ENCODE results near the gene PEAK1. TPM values are rescaled to one million over a fixed set of nuclear protein-coding genes. Genes with fewer than 3 reads are reported as not detected.

Gene PEAK1
- total and polyA plus RNA-seq, 10 of the 15 experiments (the other 5 are each of a cell fraction or from before 2014, with no cell fraction given): 0.62 to 24.2 (median 11.2) TPM

- TF ChIP-seq RAD51 (IDR thresholded peaks at IDR 0.05) (peak; percentile 28; the same call in 1 of the 2 replicates), TAF1 (IDR thresholded peaks at IDR 0.05; ENCODE audit: borderline replicate concordance, low read depth, low read length) (0 out of 2 replicates have a peak, but pooled peaks have one; percentile 21), RELB (IDR thresholded peaks at IDR 0.05; ENCODE audit: low read depth) (peak; percentile 82), MEF2A (IDR thresholded peaks at IDR 0.05; ENCODE audit: insufficient read depth, low read depth, low read length) (peak; percentile 95), ATF7 (IDR thresholded peaks at IDR 0.05; ENCODE audit: low read depth) (peak; percentile 84; the same call in 1 of the 2 replicates), TARDBP (IDR thresholded peaks at IDR 0.05; ENCODE audit: borderline replicate concordance) (peak; percentile 57; the same call in 1 of the 2 replicates), TCF12 (IDR thresholded peaks at IDR 0.05; ENCODE audit: low read depth, low read length) (peak; percentile 30; the same call in 1 of the 2 replicates), CUX1 (IDR thresholded peaks at IDR 0.05; ENCODE audit: insufficient replicate concordance, low read depth, low read length) (peak; percentile 92), HSF1 (IDR thresholded peaks at IDR 0.05; ENCODE audit: low read depth, low read length) (no peak), RUNX3 (IDR thresholded peaks at IDR 0.05; ENCODE audit: low read length) (peak; percentile 89), NFIC (IDR thresholded peaks at IDR 0.05; ENCODE audit: low read depth, low read length) (peak; percentile 89), NKRF (conservative IDR thresholded peaks at IDR 0.05) (peak; percentile 60; the same call in 1 of the 2 replicates), CREM (IDR thresholded peaks at IDR 0.05; ENCODE audit: low read depth) (peak; percentile 45; the same call in 1 of the 2 replicates), IRF4 (IDR thresholded peaks at IDR 0.05; ENCODE audit: low read depth, low read length) (peak; percentile 49; the same call in 1 of the 2 replicates), ZBTB33 (IDR thresholded peaks at IDR 0.05) (no peak), SMARCA5 (IDR thresholded peaks at IDR 0.05) (no peak; the same call in 1 of the 2 replicates), BACH1 (IDR thresholded peaks at IDR 0.05; ENCODE audit: borderline replicate concordance) (no peak; the same call in none of the 2 replicates)
Observed at GRCh38 chr15:77181305-77182074, 238.4 kb downstream of the PEAK1 start (continued).

Data from GM12878 (cell line).